Activated CD8-positive, alpha-beta memory T cell treated with anti-CD3 and anti-CD28 coated beads for 1 hour (primary cell): ENCODE data around the gene ARID1A.
"Not testable (repeated sequence)": the region's sequence is repeated elsewhere in the genome, so short reads cannot be mapped to it uniquely, and the experiment has no call there.

Experiments used
- DNase-seq, 2 donors: peaks; one replicate each; pipeline ENCODE4 v3.0.0-alpha.2; 2020; ENCODE audit warnings: low read depth in 1 of 2; ENCODE audit errors: extremely low read depth in 1 of 2

The ARID1A gene

GRCh38 chr1:26695356-26696118, at the start of gene ARID1A:
TSS of gene ARID1A (plus strand) at chr1:26696015. CDS start at chr1:26696404, 389 bp downstream.
- DNase-seq, result peak; percentile 88 to 89

DNA sequence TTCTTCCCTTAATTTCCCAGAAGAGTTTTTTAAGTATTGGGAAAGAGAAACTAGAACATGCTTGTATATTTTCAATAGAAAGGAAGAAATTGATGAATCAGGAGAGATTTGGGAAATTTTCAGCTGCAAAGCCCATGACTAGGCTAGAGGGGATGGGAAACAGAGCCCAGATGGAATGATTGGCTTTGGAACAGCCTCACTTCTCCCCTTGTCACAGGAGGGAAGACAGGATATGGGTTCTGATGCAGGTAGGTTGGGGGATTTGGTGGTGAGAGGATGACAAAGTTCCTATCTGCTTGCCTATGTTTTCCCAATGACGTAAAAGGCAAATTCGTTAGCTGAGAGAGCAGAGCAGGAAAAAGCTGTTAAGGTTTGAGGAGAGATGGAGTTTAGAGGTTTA, 31.0 kb upstream of the ARID1A start:
- DNase-seq, result no peak

- no peak for DNase-seq
Observed at GRCh38 chr1:26666855-26667254, 29.0 kb upstream of the ARID1A start.

GRCh38 chr1:26668106-26668786, 27.6 kb upstream of the ARID1A start:
- DNase-seq, result not testable (repeated sequence)

DNA sequence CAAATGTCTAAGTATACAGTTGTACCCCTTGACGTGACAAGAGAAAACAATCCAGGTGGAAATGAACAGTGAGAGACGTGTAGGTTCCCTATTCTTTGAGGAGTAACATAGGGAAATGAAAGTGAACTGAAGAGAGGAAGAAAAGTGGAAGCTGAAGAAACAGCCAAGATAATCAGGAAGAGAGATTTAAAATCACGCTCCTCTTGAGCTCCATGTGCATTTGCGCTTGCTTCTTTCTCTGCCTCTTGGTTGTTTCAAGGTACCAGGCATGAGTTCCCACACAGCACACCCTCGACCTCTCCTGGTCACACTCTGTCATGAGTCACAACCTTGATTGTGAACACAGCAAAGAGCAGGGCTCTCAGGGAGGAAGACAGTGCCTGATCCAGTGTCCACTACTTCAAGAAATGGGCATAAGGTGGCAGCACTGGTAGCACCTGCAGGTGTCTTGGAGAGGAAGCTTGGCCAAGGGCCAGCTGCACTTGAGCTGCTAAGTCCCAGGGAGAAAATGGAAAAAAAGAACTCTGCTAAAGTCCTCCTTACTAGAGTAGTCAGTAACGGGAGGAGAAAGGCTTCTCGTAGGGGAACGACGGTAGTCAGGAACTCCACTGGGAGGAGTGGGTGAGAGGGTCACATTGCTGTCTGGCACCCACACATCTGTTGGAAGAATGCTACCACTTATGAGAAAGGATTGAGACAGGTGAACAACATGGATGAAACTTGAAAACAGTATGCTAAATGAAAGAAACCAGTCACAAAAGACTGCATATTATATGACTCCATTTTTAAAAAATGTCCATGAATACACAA, 18.3 kb upstream of the ARID1A start:
- DNase-seq, result peak in 1 of 2 donors; percentile 17

DNA sequence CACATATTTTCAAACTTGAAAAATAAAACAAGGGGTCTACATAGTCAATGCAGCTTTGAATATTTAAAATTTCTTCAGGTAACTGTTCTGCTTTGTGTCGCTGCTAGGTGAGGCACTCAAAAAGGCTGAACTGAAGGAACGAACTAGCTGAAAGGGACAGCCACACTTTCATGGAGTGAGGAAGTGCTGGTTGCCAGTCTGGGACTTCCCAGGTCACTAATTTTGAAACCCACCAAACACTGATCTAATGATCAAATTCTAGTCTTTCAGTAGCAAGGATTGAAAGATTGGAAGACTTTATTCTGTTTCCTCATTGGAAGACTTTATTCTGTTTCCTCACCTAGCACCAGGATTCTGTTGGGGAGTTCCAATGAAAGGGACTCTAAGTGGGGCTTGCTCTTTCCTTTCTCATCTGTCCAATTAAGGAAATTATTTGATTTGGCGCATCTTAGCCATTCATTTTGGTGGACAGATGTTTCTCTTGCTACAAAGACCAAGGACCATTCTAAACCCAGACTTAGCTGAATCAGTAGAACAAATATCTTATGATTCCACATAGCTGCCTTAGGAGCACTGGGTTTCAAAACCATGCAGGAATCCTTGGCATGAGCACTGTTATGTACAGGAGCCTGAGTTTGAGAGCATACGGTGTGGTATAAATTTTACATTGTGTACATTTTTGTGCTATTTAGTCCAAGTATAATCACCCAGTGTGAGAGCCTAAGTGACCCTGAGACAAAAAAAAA, 10.9 kb upstream of the ARID1A start:
- no peak for DNase-seq

DNA sequence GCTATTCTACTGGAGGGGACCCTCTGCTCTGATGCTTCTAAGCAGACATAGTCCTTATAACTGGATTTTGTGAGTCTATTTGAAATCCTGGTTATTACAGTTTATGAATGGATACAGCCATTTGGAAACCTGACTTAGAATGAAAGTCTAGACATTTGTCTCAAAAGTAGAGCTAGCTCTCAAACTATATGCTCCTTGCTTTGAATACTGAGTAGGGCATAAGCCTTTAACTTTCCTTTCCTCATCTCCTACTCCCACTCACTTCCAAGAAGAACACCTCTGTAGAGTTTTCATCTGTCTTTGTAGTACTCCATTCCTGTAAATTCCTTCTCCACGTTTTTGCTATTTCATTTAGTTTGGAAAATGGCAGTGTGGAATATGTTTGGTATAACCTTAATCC, 9.0 kb upstream of the ARID1A start:
- no peak for DNase-seq

DNA sequence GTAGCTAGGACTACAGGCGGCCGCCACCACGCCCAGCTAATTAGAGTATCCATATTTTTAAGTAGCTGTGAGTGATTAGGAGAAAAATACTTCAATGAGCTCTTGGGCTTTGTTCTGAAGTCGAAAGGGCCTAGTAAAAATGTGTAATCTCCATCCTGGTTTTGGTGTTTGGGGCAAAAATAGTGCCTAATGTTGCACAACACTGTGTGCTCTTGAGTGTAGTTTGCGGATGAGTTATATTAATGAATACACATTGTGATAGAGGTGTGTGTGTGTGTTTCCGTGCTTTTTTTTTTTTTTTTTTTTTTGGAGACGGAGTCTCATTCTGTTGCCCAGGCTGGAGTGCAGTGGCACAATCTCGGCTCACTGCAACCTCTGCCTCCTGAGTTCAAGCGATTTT, 6.3 kb upstream of the ARID1A start:
- no peak for DNase-seq

GRCh38 chr1:26690157-26690556, 5.7 kb upstream of the ARID1A start:
- DNase-seq, result no peak

DNA sequence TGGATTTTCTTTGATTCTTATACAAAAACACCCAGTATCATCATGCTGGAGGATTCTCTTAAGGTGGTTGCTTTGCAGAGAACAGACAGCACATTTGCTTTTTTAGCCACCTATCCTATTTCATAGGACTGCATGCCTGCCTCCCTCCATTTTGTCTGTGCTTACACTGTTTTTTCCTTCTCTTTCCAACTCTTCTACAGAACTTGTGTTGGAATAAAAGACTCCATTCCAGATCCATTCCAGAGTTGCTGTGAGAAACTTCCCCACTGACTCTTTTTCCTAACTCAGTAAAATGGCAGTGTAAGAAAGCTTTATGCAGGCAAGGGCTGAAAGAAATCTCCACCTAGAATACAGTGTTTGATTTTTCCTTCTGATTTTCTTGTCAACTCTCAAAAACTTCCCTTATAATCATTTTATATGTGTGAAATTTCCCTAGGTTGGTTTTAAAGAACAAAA, 5.2 kb upstream of the ARID1A start:
- DNase-seq, result no peak

DNA sequence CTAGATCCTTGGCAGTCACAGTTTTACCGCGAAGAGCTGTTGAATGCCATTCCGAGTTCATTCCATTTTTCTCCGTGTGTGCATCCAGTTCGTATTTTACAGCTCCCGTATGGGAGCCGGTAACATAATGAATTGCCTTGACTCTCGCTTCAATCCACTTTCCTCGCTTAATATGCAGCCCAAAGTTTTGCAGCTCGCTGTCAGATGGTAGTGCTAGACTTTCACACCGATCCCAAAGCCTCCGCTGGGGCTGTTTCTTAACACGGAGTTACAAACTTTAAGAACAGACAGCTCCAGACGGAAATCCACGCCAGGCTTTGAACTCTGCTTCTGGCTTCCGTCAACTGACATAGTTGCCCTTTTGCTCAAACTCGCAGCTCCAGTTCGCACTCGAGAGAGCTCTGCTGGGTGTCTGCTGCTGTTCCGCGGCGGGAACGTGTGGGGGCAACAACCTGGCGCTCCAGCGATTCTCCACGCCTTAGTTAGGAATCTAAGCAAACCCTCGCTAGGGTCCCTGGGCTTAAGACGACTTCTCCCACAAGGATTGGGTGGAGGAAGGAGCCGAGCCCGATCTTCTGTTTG, 3.5 kb upstream of the ARID1A start:
- DNase-seq, result peak; percentile 58 to 65

DNA sequence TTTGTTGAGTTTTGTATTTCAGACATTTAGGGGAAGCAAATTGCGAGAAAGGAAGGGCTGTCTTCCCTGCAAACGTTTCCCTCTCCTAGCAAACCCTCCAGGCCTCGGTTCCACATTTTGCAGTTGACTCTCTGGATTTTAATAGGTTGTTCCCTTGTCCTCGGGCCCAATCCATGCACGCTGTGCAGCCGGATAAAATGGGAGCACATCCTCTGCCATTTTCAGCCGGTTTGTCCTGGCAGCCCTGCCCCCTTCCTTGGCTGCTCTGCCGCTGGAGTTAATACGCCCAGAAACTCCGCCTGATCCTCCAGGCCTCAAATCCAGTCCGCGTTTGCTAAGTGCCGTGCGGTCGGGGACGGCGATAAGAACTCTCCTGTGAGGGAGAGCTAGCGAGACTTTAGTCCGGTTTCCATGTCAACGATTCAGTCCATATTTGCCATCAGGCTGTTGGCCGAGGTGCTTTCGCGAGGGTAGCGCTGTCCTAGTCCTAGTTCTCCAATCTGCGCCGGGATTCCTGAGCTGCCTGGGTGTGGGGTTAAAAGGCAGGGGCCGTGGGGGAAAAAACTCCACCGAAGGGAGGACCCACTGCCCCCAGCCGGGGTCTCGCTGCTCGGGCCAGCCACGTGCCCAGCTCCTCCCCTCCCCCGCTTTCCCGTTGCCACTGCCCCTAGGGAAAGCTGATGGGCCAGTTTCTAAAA, 2.9 kb upstream of the ARID1A start:
- peak; percentile 62 to 69 for DNase-seq

- DNase-seq, result no peak
Observed at GRCh38 chr1:26693599-26694572, 1.9 kb upstream of the ARID1A start.

GRCh38 chr1:26694638-26695355, 1.0 kb upstream of the ARID1A start:
- no peak for DNase-seq

DNA sequence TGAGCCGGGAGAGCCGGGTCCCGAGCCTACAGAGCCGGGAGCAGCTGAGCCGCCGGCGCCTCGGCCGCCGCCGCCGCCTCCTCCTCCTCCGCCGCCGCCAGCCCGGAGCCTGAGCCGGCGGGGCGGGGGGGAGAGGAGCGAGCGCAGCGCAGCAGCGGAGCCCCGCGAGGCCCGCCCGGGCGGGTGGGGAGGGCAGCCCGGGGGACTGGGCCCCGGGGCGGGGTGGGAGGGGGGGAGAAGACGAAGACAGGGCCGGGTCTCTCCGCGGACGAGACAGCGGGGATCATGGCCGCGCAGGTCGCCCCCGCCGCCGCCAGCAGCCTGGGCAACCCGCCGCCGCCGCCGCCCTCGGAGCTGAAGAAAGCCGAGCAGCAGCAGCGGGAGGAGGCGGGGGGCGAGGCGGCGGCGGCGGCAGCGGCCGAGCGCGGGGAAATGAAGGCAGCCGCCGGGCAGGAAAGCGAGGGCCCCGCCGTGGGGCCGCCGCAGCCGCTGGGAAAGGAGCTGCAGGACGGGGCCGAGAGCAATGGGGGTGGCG, 371 bp downstream of the ARID1A start:
- no peak for DNase-seq

DNA sequence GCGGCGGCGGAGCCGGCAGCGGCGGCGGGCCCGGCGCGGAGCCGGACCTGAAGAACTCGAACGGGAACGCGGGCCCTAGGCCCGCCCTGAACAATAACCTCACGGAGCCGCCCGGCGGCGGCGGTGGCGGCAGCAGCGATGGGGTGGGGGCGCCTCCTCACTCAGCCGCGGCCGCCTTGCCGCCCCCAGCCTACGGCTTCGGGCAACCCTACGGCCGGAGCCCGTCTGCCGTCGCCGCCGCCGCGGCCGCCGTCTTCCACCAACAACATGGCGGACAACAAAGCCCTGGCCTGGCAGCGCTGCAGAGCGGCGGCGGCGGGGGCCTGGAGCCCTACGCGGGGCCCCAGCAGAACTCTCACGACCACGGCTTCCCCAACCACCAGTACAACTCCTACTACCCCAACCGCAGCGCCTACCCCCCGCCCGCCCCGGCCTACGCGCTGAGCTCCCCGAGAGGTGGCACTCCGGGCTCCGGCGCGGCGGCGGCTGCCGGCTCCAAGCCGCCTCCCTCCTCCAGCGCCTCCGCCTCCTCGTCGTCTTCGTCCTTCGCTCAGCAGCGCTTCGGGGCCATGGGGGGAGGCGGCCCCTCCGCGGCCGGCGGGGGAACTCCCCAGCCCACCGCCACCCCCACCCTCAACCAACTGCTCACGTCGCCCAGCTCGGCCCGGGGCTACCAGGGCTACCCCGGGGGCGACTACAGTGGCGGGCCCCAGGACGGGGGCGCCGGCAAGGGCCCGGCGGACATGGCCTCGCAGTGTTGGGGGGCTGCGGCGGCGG, 1.0 kb downstream of the ARID1A start:
- peak in 1 of 2 donors; percentile 55 for DNase-seq

GRCh38 chr1:26697431-26697977, 1.7 kb downstream of the ARID1A start:
- DNase-seq, result no peak
